KG1 (cell line): Measurements from ENCODE around the gene PALLD.

Source experiments
- DNase-seq: peaks from one replicate; lab custom pipeline; 2025; lab: John Stamatoyannopoulos, UW

PALLD gene

GRCh38 chr4:168558599-168558998 lies 61.7 kb downstream of the PALLD start:
- DNase-seq: no peak

- DNase-seq: no peak
Measured at GRCh38 chr4:168560184-168561180, 63.6 kb downstream of the PALLD start.

GRCh38 chr4:168562041-168562571 lies 65.3 kb downstream of the PALLD start:
- DNase-seq: no peak

- no peak for DNase-seq
Measured at GRCh38 chr4:168564023-168564422, 67.2 kb downstream of the PALLD start.

GRCh38 chr4:168565130-168565529 lies 68.3 kb downstream of the PALLD start:
- no peak for DNase-seq

- no peak for DNase-seq
Measured at GRCh38 chr4:168566726-168567125, 69.9 kb downstream of the PALLD start.

GRCh38 chr4:168569066-168569930 lies 72.4 kb downstream of the PALLD start:
- no peak for DNase-seq

GRCh38 chr4:168569931-168570276 lies 73.1 kb downstream of the PALLD start:
- DNase-seq: no peak

GRCh38 chr4:168570466-168570865 lies 73.6 kb downstream of the PALLD start:
- no peak for DNase-seq

- no peak for DNase-seq
Measured at GRCh38 chr4:168572002-168572401, 75.2 kb downstream of the PALLD start.

- no peak for DNase-seq
Measured at GRCh38 chr4:168573870-168574269, 77.0 kb downstream of the PALLD start.

- DNase-seq: no peak
Measured at GRCh38 chr4:168574581-168575295, 77.9 kb downstream of the PALLD start.

- DNase-seq: no peak
Measured at GRCh38 chr4:168575473-168575872, 78.6 kb downstream of the PALLD start.

- no peak for DNase-seq
Measured at GRCh38 chr4:168577624-168578023, 80.8 kb downstream of the PALLD start.

- no peak for DNase-seq
Measured at GRCh38 chr4:168580228-168580627, 83.4 kb downstream of the PALLD start.

- DNase-seq: no peak
Measured at GRCh38 chr4:168584321-168584771, 87.5 kb downstream of the PALLD start.

- DNase-seq: no peak
Measured at GRCh38 chr4:168585168-168586091, 88.6 kb downstream of the PALLD start.

- no peak for DNase-seq
Measured at GRCh38 chr4:168586926-168587325, 90.1 kb downstream of the PALLD start.

GRCh38 chr4:168587411-168588125 lies 90.7 kb downstream of the PALLD start:
- no peak for DNase-seq

GRCh38 chr4:168588916-168589531 lies 92.2 kb downstream of the PALLD start:
- no peak for DNase-seq
